DND-41 (cell line): ENCODE data around the gene ABRACL.

Experiments used
- EZH2 ChIP-seq: IDR thresholded peaks from 3 replicates; pipeline ENCODE4 v1.6.1; 2012; ENCODE audit warnings: borderline replicate concordance, low read depth, mild to moderate bottlenecking, moderate library complexity, low read length, inconsistent platforms; ENCODE audit not compliant: severe bottlenecking
- TF ChIP-seq, protein P1 (sequence below): IDR thresholded peaks from 2 replicates; pipeline ENCODE4 v1.5.1; 2012; ENCODE audit warnings: borderline replicate concordance, low read length, moderate library complexity, mild to moderate bottlenecking; ENCODE audit not compliant: poor library complexity, severe bottlenecking; ENCODE audit errors: extremely low read depth

DNA sequence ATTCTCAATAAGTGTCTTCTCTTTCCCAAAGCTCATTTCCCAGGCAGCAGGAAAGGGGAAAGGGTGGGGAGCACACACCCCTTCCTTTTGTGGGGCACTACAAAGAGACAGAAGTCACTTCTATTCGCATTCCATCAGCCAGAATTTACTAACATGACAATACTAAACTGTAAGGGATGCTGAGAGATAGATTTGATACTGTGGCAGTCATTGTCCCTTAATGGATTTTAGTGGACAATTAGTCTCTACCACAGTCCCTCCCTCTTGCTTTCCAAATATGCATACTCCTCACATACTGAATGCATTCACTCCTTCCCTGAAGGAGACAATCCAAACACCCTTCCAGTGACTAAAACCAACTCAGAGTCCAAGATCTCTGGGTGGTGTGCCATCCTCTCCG lies 50.5 kb downstream of the ABRACL start:
- TF ChIP-seq, protein P1, sequence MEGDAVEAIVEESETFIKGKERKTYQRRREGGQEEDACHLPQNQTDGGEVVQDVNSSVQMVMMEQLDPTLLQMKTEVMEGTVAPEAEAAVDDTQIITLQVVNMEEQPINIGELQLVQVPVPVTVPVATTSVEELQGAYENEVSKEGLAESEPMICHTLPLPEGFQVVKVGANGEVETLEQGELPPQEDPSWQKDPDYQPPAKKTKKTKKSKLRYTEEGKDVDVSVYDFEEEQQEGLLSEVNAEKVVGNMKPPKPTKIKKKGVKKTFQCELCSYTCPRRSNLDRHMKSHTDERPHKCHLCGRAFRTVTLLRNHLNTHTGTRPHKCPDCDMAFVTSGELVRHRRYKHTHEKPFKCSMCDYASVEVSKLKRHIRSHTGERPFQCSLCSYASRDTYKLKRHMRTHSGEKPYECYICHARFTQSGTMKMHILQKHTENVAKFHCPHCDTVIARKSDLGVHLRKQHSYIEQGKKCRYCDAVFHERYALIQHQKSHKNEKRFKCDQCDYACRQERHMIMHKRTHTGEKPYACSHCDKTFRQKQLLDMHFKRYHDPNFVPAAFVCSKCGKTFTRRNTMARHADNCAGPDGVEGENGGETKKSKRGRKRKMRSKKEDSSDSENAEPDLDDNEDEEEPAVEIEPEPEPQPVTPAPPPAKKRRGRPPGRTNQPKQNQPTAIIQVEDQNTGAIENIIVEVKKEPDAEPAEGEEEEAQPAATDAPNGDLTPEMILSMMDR, result no peak
- TF ChIP-seq EZH2, result no peak
